HepG2 (cell line): Measurements from ENCODE around the gene IGIP. TPM values are rescaled to one million over a fixed set of nuclear protein-coding genes. Genes with fewer than 3 reads are reported as not detected.
A peak's percentile ranks its signal among the peaks of the same experiment; 100 is the strongest.

Experiments
- ARNT2 ChIP-seq: sonication (generic); formaldehyde crosslinking; IDR thresholded peaks from 2 replicates; pipeline ENCODE4 v1.8.0; 2022; ENCODE audit warnings: mild to moderate bottlenecking, low read depth, missing genetic modification reagents, moderate library complexity
- CBFB ChIP-seq: sonication (generic); formaldehyde crosslinking; IDR thresholded peaks from 2 replicates; pipeline ENCODE4 v1.4.0; 2020; ENCODE audit warnings: missing genetic modification reagents
- CBX5 ChIP-seq: sonication (generic); formaldehyde crosslinking; IDR thresholded peaks from 2 replicates; pipeline ENCODE4 v1.4.0; 2020; ENCODE audit warnings: missing genetic modification reagents, borderline replicate concordance
- CENPT ChIP-seq: sonication (generic); formaldehyde crosslinking; IDR thresholded peaks from 2 replicates; pipeline ENCODE4 v1.8.0; 2022; ENCODE audit warnings: low read depth, mild to moderate bottlenecking, moderate library complexity, missing genetic modification reagents
- EEA1 ChIP-seq: sonication (generic); formaldehyde crosslinking; IDR thresholded peaks from 2 replicates; pipeline ENCODE4 v1.5.1; 2020; ENCODE audit warnings: mild to moderate bottlenecking, missing genetic modification reagents, borderline replicate concordance
- EP300 ChIP-seq, 3 experiments: sonication (generic) in 1 of 3; formaldehyde crosslinking in 1 of 3; IDR thresholded peaks; 2 replicates each; pipeline versions ENCODE4 v1.5.1 to v1.6.1; 2011 to 2020; ENCODE audit warnings: low read depth in 2 of 3, low read length in 2 of 3, borderline replicate concordance in 1 of 3, improper control_type of control experiment in 1 of 3, mild to moderate bottlenecking in 1 of 3, missing genetic modification reagents in 1 of 3, moderate library complexity in 1 of 3
- GTF2F1 ChIP-seq: fragments of 150-350 bp; IDR thresholded peaks from 2 replicates; pipeline ENCODE4 v1.6.1; 2014; ENCODE audit warnings: low read length
- HCFC1 ChIP-seq: fragments of 150-350 bp; IDR thresholded peaks from 2 replicates; pipeline ENCODE4 v1.6.1; 2014; ENCODE audit warnings: low read depth, low read length
- MBD4 ChIP-seq: IDR thresholded peaks from 2 replicates; pipeline ENCODE4 v1.6.1; 2012; ENCODE audit warnings: low read length, inconsistent platforms, borderline replicate concordance
- MXD4 ChIP-seq: IDR thresholded peaks from 2 replicates; pipeline ENCODE4 v1.6.1; 2016; ENCODE audit warnings: mild to moderate bottlenecking, missing biosample characterization, missing genetic modification reagents
- PAF1 ChIP-seq: IDR thresholded peaks from 2 replicates; pipeline ENCODE4 v1.6.1; 2016; ENCODE audit warnings: missing genetic modification reagents, missing compliant biosample characterization
- RFXANK ChIP-seq: IDR thresholded peaks from 2 replicates; pipeline ENCODE4 v1.6.1; 2016
- SATB2 ChIP-seq: sonication (generic); formaldehyde crosslinking; IDR thresholded peaks from 2 replicates; pipeline ENCODE4 v1.5.0; 2020; ENCODE audit warnings: missing genetic modification reagents
- SNAPC2 ChIP-seq: sonication (generic); formaldehyde crosslinking; IDR thresholded peaks from 2 replicates; pipeline ENCODE4 v1.8.1; 2022; ENCODE audit warnings: mild to moderate bottlenecking, missing genetic modification reagents
- SOX5 ChIP-seq: IDR thresholded peaks from 2 replicates; pipeline ENCODE4 v1.6.1; 2016; ENCODE audit warnings: borderline replicate concordance
- SP4 ChIP-seq: sonication (generic); formaldehyde crosslinking; IDR thresholded peaks from 2 replicates; pipeline ENCODE4 v1.8.1; 2023; ENCODE audit warnings: mild to moderate bottlenecking, missing genetic modification reagents
- SRF ChIP-seq: IDR thresholded peaks from 2 replicates; pipeline ENCODE4 v1.6.1; 2011; ENCODE audit warnings: mild to moderate bottlenecking, low read depth, low read length, moderate library complexity
- TRAFD1 ChIP-seq: sonication (generic); formaldehyde crosslinking; IDR thresholded peaks from 2 replicates; pipeline ENCODE4 v1.5.1; 2020; ENCODE audit warnings: missing genetic modification reagents, mild to moderate bottlenecking, borderline replicate concordance
- ZBTB21 ChIP-seq: sonication (generic); formaldehyde crosslinking; IDR thresholded peaks from 2 replicates; pipeline ENCODE4 v1.4.0; 2020; ENCODE audit warnings: missing genetic modification reagents
- ZBTB46 ChIP-seq: sonication (generic); formaldehyde crosslinking; IDR thresholded peaks from 2 replicates; pipeline ENCODE4 v1.4.0; 2020; ENCODE audit warnings: mild to moderate bottlenecking, missing genetic modification reagents, borderline replicate concordance
- ZFP91 ChIP-seq: sonication (generic); formaldehyde crosslinking; IDR thresholded peaks from 2 replicates; pipeline ENCODE4 v1.9.0; 2022; ENCODE audit warnings: missing genetic modification reagents, mild to moderate bottlenecking, borderline replicate concordance
- ZNF205 ChIP-seq: IDR thresholded peaks from 2 replicates; pipeline ENCODE4 v1.6.1; 2018; ENCODE audit warnings: missing biosample characterization, missing genetic modification reagents
- ZNF224 ChIP-seq: sonication (generic); formaldehyde crosslinking; IDR thresholded peaks from 2 replicates; pipeline ENCODE4 v1.5.0; 2020; ENCODE audit warnings: mild to moderate bottlenecking, missing genetic modification reagents
- ZNF556 ChIP-seq: sonication (generic); formaldehyde crosslinking; IDR thresholded peaks from 2 replicates; pipeline ENCODE4 v1.4.0; 2020; ENCODE audit warnings: mild to moderate bottlenecking, missing genetic modification reagents, borderline replicate concordance
- ZNF614 ChIP-seq: IDR thresholded peaks from 2 replicates; pipeline ENCODE4 v1.6.1; 2018; ENCODE audit warnings: missing biosample characterization, missing genetic modification reagents, inconsistent platforms, borderline replicate concordance
- ZNF629 ChIP-seq: sonication (generic); formaldehyde crosslinking; conservative IDR thresholded peaks from 2 replicates; pipeline ENCODE4 v1.5.0; 2020; ENCODE audit warnings: missing genetic modification reagents
- ZNF773 ChIP-seq: sonication (generic); formaldehyde crosslinking; IDR thresholded peaks from 2 replicates; pipeline ENCODE4 v1.4.0; 2020; ENCODE audit warnings: missing genetic modification reagents, borderline replicate concordance
- ZSCAN30 ChIP-seq: sonication (generic); formaldehyde crosslinking; IDR thresholded peaks from 2 replicates; pipeline ENCODE4 v1.5.0; 2020; ENCODE audit warnings: mild to moderate bottlenecking, missing genetic modification reagents
- polyA plus RNA-seq, 8 experiments: library from polyadenylated mRNA; depleted of rRNA in 3 of 8; stranded (reverse) in 7 of 8; unstranded in 1 of 8; fragments of >200 nt; fragmentation: Illumina TruSeq in 4 of 8; extraction: Trizol in 4 of 8; gene quantifications; 2 replicates each; pipeline versions ENCODE4 v1.2.1 to v1.2.3, GENCODE V29; 2011 to 2016; ENCODE audit warnings: low read depth in 4 of 8, missing spikeins in 1 of 8, mixed read lengths in 1 of 8; ENCODE audit not compliant: insufficient read depth in 1 of 8
- total RNA-seq, 5 experiments: library from RNA; depleted of rRNA; stranded (reverse); fragments of >200 nt; fragmentation: Illumina TruSeq; extraction: Trizol; gene quantifications; 2 replicates each; pipeline ENCODE4 v1.2.3, GENCODE V29; 2016; ENCODE audit warnings: low read depth in 1 of 5

The IGIP gene
- total and polyA plus RNA-seq, 2 of the 13 experiments (the other 11 are each of a cell fraction or from before 2014, with no cell fraction given): 1.7 to 2.1 TPM

GRCh38 chr5:140113699-140114263 is 12.0 kb upstream of the IGIP start, which contains the start of gene PURA (continued):
- TF ChIP-seq SOX5 (CRISPR knock-in tag): peak; percentile 50; the same call in 1 of the 2 replicates
- TF ChIP-seq ZFP91: 0 out of 2 replicates have a peak, but pooled peaks have one; percentile 21
- TF ChIP-seq ZNF224 (CRISPR knock-in tag): no peak
- no peak for TF ChIP-seq ZNF205 (CRISPR knock-in tag)
- TF ChIP-seq GTF2F1: no peak
- TF ChIP-seq EEA1 (CRISPR knock-in tag): no peak
- TF ChIP-seq ZBTB46: no peak
- peak; percentile 20; the same call in 1 of the 2 replicates for TF ChIP-seq SP4 (CRISPR knock-in tag)
- TF ChIP-seq EP300 (IDR thresholded peaks at IDR 0.05; ENCODE audit: low read depth in 2 of 2, low read length in 2 of 2): no peak
- no peak for TF ChIP-seq EP300 (CRISPR knock-in tag; IDR thresholded peaks at IDR 0.05; ENCODE audit: borderline replicate concordance)
- no peak for TF ChIP-seq SNAPC2 (CRISPR knock-in tag)
- no peak for TF ChIP-seq ZSCAN30
- 0 out of 2 replicates have a peak, but pooled peaks have one; percentile 17 for TF ChIP-seq ZNF556
- TF ChIP-seq SATB2 (CRISPR knock-in tag): no peak
- peak; percentile 97; the same call in 1 of the 2 replicates for TF ChIP-seq ARNT2
- no peak; the same call in 1 of the 2 replicates for TF ChIP-seq ZNF629
- no peak for TF ChIP-seq HCFC1
- no peak for TF ChIP-seq ZNF773 (CRISPR knock-in tag)
- TF ChIP-seq CENPT (CRISPR knock-in tag): 0 out of 2 replicates have a peak, but pooled peaks have one; percentile 38
- TF ChIP-seq SRF: no peak
- peak; percentile 63; the same call in 1 of the 2 replicates for TF ChIP-seq MXD4 (CRISPR knock-in tag)
- no peak for TF ChIP-seq TRAFD1 (CRISPR knock-in tag)
- no peak for TF ChIP-seq CBX5 (CRISPR knock-in tag)
- TF ChIP-seq MBD4: no peak
- no peak for TF ChIP-seq RFXANK (CRISPR knock-in tag)
- TF ChIP-seq ZNF614: no peak
- TF ChIP-seq ZBTB21 (CRISPR knock-in tag): no peak
- TF ChIP-seq PAF1 (CRISPR knock-in tag): no peak
- TF ChIP-seq CBFB (CRISPR knock-in tag): no peak
